Transverse colon (tissue), 4 donors: Measurements from ENCODE around the gene NLRP12.

Experiments used
- POLR2A ChIP-seq: fragments of 450-650 bp; IDR thresholded peaks from one replicate; pipeline ENCODE4 v1.6.1; 2016; ENCODE audit warnings: antibody characterized with exemption, mild to moderate bottlenecking, moderate library complexity
- POLR2AphosphoS5 ChIP-seq, 3 donors: sonication (generic); formaldehyde crosslinking; IDR thresholded peaks; one replicate each; pipeline ENCODE4 v1.6.1; 2016; ENCODE audit warnings: antibody characterized with exemption in 3 of 3
- TF ChIP-seq, protein P1 (sequence below), 5 experiments: fragments of 200-600 bp in 3 of 5; fragments of 450-650 bp in 2 of 5; sonication (generic) in 3 of 5; IDR thresholded peaks; 1 replicate in 2 of 5; 2 replicates in 3 of 5; pipeline ENCODE4 v1.5.1; 2016 to 2017; ENCODE audit warnings: antibody characterized with exemption in 5 of 5, inconsistent platforms in 3 of 5, mild to moderate bottlenecking in 2 of 5, moderate library complexity in 1 of 5

DNA sequence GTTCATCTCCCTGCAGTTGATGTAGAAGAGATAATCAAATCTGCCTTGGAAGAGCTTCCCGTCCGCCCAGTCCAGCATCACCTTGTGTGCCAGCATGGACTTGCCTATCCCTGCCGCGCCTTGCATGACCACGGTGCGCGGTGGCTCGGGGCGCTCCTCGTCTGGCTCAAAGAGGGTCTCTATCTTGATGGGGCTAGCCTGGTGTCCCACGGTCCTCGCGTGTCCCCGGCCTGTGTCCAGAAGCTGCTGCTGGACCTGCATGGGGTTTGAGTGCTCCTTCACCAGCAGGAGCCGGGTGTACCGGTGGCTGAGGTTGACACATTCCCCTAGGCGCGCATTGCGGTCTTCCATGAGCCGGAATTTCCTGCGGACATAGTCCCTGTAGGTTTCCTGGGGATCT, 13.2 kb downstream of the NLRP12 start:
- TF ChIP-seq POLR2A (no peak), POLR2AphosphoS5 (IDR thresholded peaks at IDR 0.05) (no peak)
- TF ChIP-seq, protein P1, sequence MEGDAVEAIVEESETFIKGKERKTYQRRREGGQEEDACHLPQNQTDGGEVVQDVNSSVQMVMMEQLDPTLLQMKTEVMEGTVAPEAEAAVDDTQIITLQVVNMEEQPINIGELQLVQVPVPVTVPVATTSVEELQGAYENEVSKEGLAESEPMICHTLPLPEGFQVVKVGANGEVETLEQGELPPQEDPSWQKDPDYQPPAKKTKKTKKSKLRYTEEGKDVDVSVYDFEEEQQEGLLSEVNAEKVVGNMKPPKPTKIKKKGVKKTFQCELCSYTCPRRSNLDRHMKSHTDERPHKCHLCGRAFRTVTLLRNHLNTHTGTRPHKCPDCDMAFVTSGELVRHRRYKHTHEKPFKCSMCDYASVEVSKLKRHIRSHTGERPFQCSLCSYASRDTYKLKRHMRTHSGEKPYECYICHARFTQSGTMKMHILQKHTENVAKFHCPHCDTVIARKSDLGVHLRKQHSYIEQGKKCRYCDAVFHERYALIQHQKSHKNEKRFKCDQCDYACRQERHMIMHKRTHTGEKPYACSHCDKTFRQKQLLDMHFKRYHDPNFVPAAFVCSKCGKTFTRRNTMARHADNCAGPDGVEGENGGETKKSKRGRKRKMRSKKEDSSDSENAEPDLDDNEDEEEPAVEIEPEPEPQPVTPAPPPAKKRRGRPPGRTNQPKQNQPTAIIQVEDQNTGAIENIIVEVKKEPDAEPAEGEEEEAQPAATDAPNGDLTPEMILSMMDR (IDR thresholded peaks at IDR 0.05): no peak
